NCI-H2227 (cell line): ENCODE data around the gene GLS.

ENCODE experiments used
- DNase-seq: peaks from one replicate; lab custom pipeline; 2025; ENCODE audit not compliant: unreplicated experiment; lab: John Stamatoyannopoulos, UW

Gene GLS

GRCh38 chr2:190968522-190968921, 87.9 kb downstream of the GLS start:
- DNase-seq = no peak

- no peak for DNase-seq
Observed at GRCh38 chr2:190970160-190970559, 89.5 kb downstream of the GLS start.

GRCh38 chr2:190970873-190971506, 90.4 kb downstream of the GLS start:
- no peak for DNase-seq

GRCh38 chr2:190972213-190972612, 91.6 kb downstream of the GLS start:
- DNase-seq = no peak

- no peak for DNase-seq
Observed at GRCh38 chr2:190972846-190973245, 92.2 kb downstream of the GLS start.

- DNase-seq = no peak
Observed at GRCh38 chr2:190973262-190973661, 92.6 kb downstream of the GLS start.

GRCh38 chr2:190973726-190974628, 93.4 kb downstream of the GLS start:
- DNase-seq = no peak

- DNase-seq = no peak
Observed at GRCh38 chr2:190974629-190975361, 94.2 kb downstream of the GLS start.

- DNase-seq = no peak
Observed at GRCh38 chr2:190976521-190976920, 95.9 kb downstream of the GLS start.

GRCh38 chr2:190977505-190977904, 96.9 kb downstream of the GLS start:
- no peak for DNase-seq

- no peak for DNase-seq
Observed at GRCh38 chr2:190978389-190979053, 97.9 kb downstream of the GLS start.

- no peak for DNase-seq
Observed at GRCh38 chr2:190979906-190980629, 99.4 kb downstream of the GLS start.

- no peak for DNase-seq
Observed at GRCh38 chr2:190980630-190981209, 100.1 kb downstream of the GLS start.

- DNase-seq = no peak
Observed at GRCh38 chr2:190981333-190981732, 100.7 kb downstream of the GLS start.

GRCh38 chr2:190981733-190982132, 101.1 kb downstream of the GLS start:
- DNase-seq = no peak

GRCh38 chr2:190982262-190983034, 101.8 kb downstream of the GLS start:
- DNase-seq = no peak

GRCh38 chr2:190984595-190984994, 104.0 kb downstream of the GLS start:
- no peak for DNase-seq

- DNase-seq = peak; percentile 19
Observed at GRCh38 chr2:190986221-190986953, 105.8 kb downstream of the GLS start.

GRCh38 chr2:190987116-190987515, 106.5 kb downstream of the GLS start:
- no peak for DNase-seq
